A549 (cell line): ENCODE measurements around the gene ARHGEF28. TPM values are rescaled to one million over a fixed set of nuclear protein-coding genes. Genes with fewer than 3 reads are reported as not detected.
A peak's percentile ranks its signal among the peaks of the same experiment; 100 is the strongest.

Experiments used
- ATAC-seq, 2 experiments: fragments of 200-7000 bp in 1 of 2; fragments of >200 bp in 1 of 2; cut with Nextera tagmentation in 1 of 2; cut with Tn5 transposase in 1 of 2; 3 replicates each; pipeline versions ENCODE4 v1.8.0 to v1.9.1; 2018 to 2020; ENCODE audit warnings: mild to moderate bottlenecking in 1 of 2, moderate library complexity in 1 of 2
- CTCF ChIA-PET: fragments of 300-600 bp; sonication (Branson Sonifier 250); formaldehyde crosslinking; extraction: SDS; loops from one replicate; lab custom pipeline; 2021; ENCODE audit warnings: antibody characterized with exemption, inconsistent platforms; lab: Yijun Ruan, JAX
- POLR2A ChIA-PET: fragments of 350-600 bp; formaldehyde crosslinking; extraction: SDS; loops from one replicate; lab custom pipeline; 2021; ENCODE audit warnings: antibody characterized with exemption, inconsistent platforms; lab: Yijun Ruan, JAX
- DNase-seq, 2 experiments: peaks; one replicate each; pipeline versions ENCODE4 v3.0.0 to v3.0.0-alpha.2; 2011 to 2016; ENCODE audit warnings: low read depth in 1 of 2, low spot score in 1 of 2
- FAIRE-seq: peaks from 2 replicates; lab custom pipeline; 2011; peaks lifted over from hg19 to GRCh38; lab: Jason Lieb, UNC
- H3K27ac ChIP-seq, 2 experiments: fragments of >200 bp; sonication (Bioruptor Twin); formaldehyde crosslinking; 3 replicates each; pipeline ENCODE4 v1.5.1; 2016 to 2017
- H3K4me1 ChIP-seq: fragments of >200 bp; sonication (Bioruptor Twin); formaldehyde crosslinking; 3 replicates; pipeline ENCODE4 v1.6.1; 2016
- H3K4me2 ChIP-seq: fragments of >200 bp; sonication (Bioruptor Twin); formaldehyde crosslinking; 3 replicates; pipeline ENCODE4 v1.6.1; 2016
- H3K4me3 ChIP-seq: fragments of >200 bp; sonication (Bioruptor Twin); formaldehyde crosslinking; 3 replicates; pipeline ENCODE4 v1.5.1; 2016
- H3K9me3 ChIP-seq: fragments of >200 bp; sonication (Bioruptor Twin); formaldehyde crosslinking; 3 replicates; pipeline ENCODE4 v1.6.1; 2016
- CBX2 ChIP-seq: fragments of 200-600 bp; sonication (generic); IDR thresholded peaks from 2 replicates; pipeline ENCODE4 v1.6.1; 2016; ENCODE audit warnings: low read depth, mild to moderate bottlenecking, borderline replicate concordance
- CHD2 ChIP-seq: fragments of 150-350 bp; IDR thresholded peaks from 2 replicates; pipeline ENCODE4 v1.6.1; 2014; ENCODE audit warnings: low read length; ENCODE audit not compliant: partially characterized antibody
- ESRRA ChIP-seq: fragments of 150-350 bp; IDR thresholded peaks from 2 replicates; pipeline ENCODE4 v1.6.1; 2014; ENCODE audit warnings: mild to moderate bottlenecking, low read length, borderline replicate concordance
- FOSB ChIP-seq: fragments of 250-450 bp; sonication (Bioruptor Pico); IDR thresholded peaks from 2 replicates; pipeline ENCODE4 v1.5.0; 2020; ENCODE audit warnings: mild to moderate bottlenecking, moderate library complexity
- FOSL2 ChIP-seq, 2 experiments: fragments of 450-650 bp in 1 of 2; fragments of >200 bp in 1 of 2; sonication (Bioruptor Twin) in 1 of 2; formaldehyde crosslinking; IDR thresholded peaks; 2 replicates each; pipeline versions ENCODE4 v1.5.0 to v1.6.1; 2016 to 2020; ENCODE audit warnings: mild to moderate bottlenecking in 1 of 2, moderate library complexity in 1 of 2
- FOXS1 ChIP-seq: fragments of 250-450 bp; sonication (Bioruptor Pico); IDR thresholded peaks from 2 replicates; pipeline ENCODE4 v1.5.0; 2020; ENCODE audit warnings: mild to moderate bottlenecking, moderate library complexity
- HDAC2 ChIP-seq: fragments of 200-600 bp; sonication (generic); IDR thresholded peaks from 2 replicates; pipeline ENCODE4 v1.6.1; 2016
- HOXB5 ChIP-seq: fragments of 250-450 bp; sonication (Bioruptor Pico); IDR thresholded peaks from 2 replicates; pipeline ENCODE4 v1.5.0; 2020; ENCODE audit warnings: mild to moderate bottlenecking, moderate library complexity
- JUN ChIP-seq, 2 experiments: fragments of >200 bp; sonication (Bioruptor Twin); formaldehyde crosslinking; IDR thresholded peaks; 2 replicates in 1 of 2; 3 replicates in 1 of 2; pipeline ENCODE4 v1.6.1; 2016 to 2017
- JUNB ChIP-seq: fragments of >200 bp; sonication (Bioruptor Twin); formaldehyde crosslinking; IDR thresholded peaks from 2 replicates; pipeline ENCODE4 v1.6.1; 2016
- MAZ ChIP-seq: fragments of 150-350 bp; IDR thresholded peaks from 2 replicates; pipeline ENCODE4 v1.6.1; 2014; ENCODE audit warnings: antibody characterized with exemption, low read depth, low read length, borderline replicate concordance
- MYC ChIP-seq: IDR thresholded peaks from 2 replicates; pipeline ENCODE4 v1.6.1; 2012; ENCODE audit warnings: mild to moderate bottlenecking, inconsistent platforms, low read length, improper control_type of control experiment, borderline replicate concordance
- PHF8 ChIP-seq: fragments of 200-600 bp; sonication (generic); IDR thresholded peaks from 2 replicates; pipeline ENCODE4 v1.6.1; 2016; ENCODE audit warnings: low read depth, mild to moderate bottlenecking, antibody characterized with exemption, moderate library complexity, borderline replicate concordance
- POLR2A ChIP-seq: IDR thresholded peaks from 2 replicates; pipeline ENCODE4 v1.6.1; 2012; ENCODE audit warnings: mild to moderate bottlenecking, low read length
- POLR2AphosphoS2 ChIP-seq: conservative IDR thresholded peaks from 2 replicates; pipeline ENCODE4 v1.6.1; 2012; ENCODE audit warnings: low read length, improper control_type of control experiment, inconsistent platforms
- RCOR1 ChIP-seq: fragments of 150-350 bp; IDR thresholded peaks from 2 replicates; pipeline ENCODE4 v1.6.1; 2014; ENCODE audit warnings: antibody characterized with exemption, low read length, low read depth
- SMC3 ChIP-seq: fragments of >200 bp; sonication (Bioruptor Twin); formaldehyde crosslinking; IDR thresholded peaks from 3 replicates; pipeline ENCODE4 v1.6.1; 2018; ENCODE audit warnings: inconsistent platforms
- SREBF2 ChIP-seq: fragments of 450-650 bp; IDR thresholded peaks from 2 replicates; pipeline ENCODE4 v1.6.1; 2014; ENCODE audit warnings: mild to moderate bottlenecking, moderate library complexity
- ZFP36 ChIP-seq: fragments of 450-650 bp; IDR thresholded peaks from 2 replicates; pipeline ENCODE4 v1.6.1; 2014; ENCODE audit warnings: borderline replicate concordance; ENCODE audit not compliant: partially characterized antibody
- ZSCAN20 ChIP-seq: fragments of 250-450 bp; sonication (Bioruptor Pico); IDR thresholded peaks from 2 replicates; pipeline ENCODE4 v1.8.0; 2022; ENCODE audit warnings: mild to moderate bottlenecking, moderate library complexity
- WGBS: methylation state at CpG from one replicate; pipeline ENCODE4 v1.1.6; 2017; ENCODE audit errors: missing lambda C conversion rate; 5-methylcytosine and 5-hydroxymethylcytosine counted together
- polyA plus RNA-seq, 4 experiments: library from polyadenylated mRNA; depleted of rRNA in 3 of 4; stranded (reverse); fragments of >200 nt; fragmentation: RNase III in 1 of 4; extraction: RNeasy Plus Mini Kit Qiagen cat#74134 plus additional on column Dnase treatment in 1 of 4; gene quantifications; 2 replicates in 3 of 4; 3 replicates in 1 of 4; pipeline ENCODE4 v1.2.3, GENCODE V29; 2011 to 2017
- TF ChIP-seq, protein P1 (sequence below): fragments of 450-650 bp; IDR thresholded peaks from 2 replicates; pipeline ENCODE4 v1.6.1; 2014; ENCODE audit warnings: antibody characterized with exemption
- TF ChIP-seq, protein P2 (sequence below): IDR thresholded peaks from 2 replicates; pipeline ENCODE4 v1.6.1; 2012
- TF ChIP-seq, protein P3 (sequence below): fragments of 250-450 bp; sonication (Bioruptor Pico); IDR thresholded peaks from 2 replicates; pipeline ENCODE4 v1.5.0; 2020; ENCODE audit warnings: low read depth, mild to moderate bottlenecking, moderate library complexity
- TF ChIP-seq, protein P4 (sequence below): fragments of 250-450 bp; sonication (Bioruptor Pico); IDR thresholded peaks from 2 replicates; pipeline ENCODE4 v1.5.0; 2021; ENCODE audit warnings: mild to moderate bottlenecking, moderate library complexity, borderline replicate concordance
- TF ChIP-seq, protein P5 (sequence below): fragments of 150-350 bp; IDR thresholded peaks from 2 replicates; pipeline ENCODE4 v1.6.1; 2014; ENCODE audit warnings: low read depth, mild to moderate bottlenecking, low read length
- TF ChIP-seq, protein P6 (sequence below): fragments of >200 bp; sonication (Bioruptor Twin); formaldehyde crosslinking; IDR thresholded peaks from 3 replicates; pipeline ENCODE4 v1.5.1; 2016
- TF ChIP-seq, protein P7 (sequence below): fragments of 200-600 bp; sonication (generic); IDR thresholded peaks from 2 replicates; pipeline ENCODE4 v1.6.1; 2016; ENCODE audit warnings: antibody characterized with exemption, mild to moderate bottlenecking, moderate library complexity
- TF ChIP-seq, protein P8 (sequence below): IDR thresholded peaks from 2 replicates; pipeline ENCODE4 v1.6.1; 2012; ENCODE audit warnings: low read depth, borderline replicate concordance

ARHGEF28 gene
- polyA plus RNA-seq, 2 of the 4 experiments (the other 2 are of a cell fraction), result 17.0 to 22.3 TPM

DNA sequence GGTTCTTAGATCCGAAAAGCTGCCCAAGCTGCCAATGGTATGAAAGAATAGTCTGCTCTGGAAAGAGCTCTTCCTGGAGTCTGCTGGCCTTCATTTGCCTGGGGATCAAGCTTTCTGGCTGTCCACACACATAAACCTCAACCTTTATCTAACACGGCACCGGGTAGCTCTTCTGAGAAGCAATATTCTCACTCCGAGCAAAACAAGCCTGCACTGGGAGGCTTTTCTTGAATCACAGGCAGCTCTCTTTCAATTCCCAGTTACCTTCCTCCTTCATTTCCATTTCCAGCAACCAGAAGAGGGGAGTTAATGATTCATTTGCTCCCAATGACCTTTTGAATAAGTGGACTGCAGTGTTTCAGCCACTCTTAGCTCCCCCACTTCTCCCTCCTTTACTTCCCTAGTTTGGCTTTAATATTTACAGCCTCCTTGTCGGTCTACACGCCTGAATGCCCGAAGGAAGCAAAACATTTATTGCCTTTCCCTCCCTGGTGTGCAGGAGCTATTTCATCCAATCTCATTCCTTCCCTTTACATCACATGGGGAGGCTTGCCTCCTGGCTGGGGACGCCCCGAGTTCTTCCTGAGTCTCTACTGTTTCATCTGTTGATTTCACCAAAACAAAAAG lies 187.1 kb downstream of the ARHGEF28 start:
- peak overlapping the region; percentile 90 for H3K4me2 ChIP-seq
- peak overlapping the region; percentile 70 to 85 for H3K27ac ChIP-seq
- ATAC-seq (peak; percentile 89 to 92), FAIRE-seq (peak; percentile 28), DNase-seq (peak; percentile 58 to 66)
- POLR2A ChIA-PET, result interaction anchor here (0.8 to 1.5 kb wide), 3 partner anchors 17 to 247 kb away, joined by 3 to 9 read pairs (median 5); no protein-coding TSS in a partner anchor
- no peaks in the 10 kb centered on the region for H3K9me3 ChIP-seq
- TF ChIP-seq, protein P1, sequence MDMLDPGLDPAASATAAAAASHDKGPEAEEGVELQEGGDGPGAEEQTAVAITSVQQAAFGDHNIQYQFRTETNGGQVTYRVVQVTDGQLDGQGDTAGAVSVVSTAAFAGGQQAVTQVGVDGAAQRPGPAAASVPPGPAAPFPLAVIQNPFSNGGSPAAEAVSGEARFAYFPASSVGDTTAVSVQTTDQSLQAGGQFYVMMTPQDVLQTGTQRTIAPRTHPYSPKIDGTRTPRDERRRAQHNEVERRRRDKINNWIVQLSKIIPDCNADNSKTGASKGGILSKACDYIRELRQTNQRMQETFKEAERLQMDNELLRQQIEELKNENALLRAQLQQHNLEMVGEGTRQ, result peak; percentile 68
- no peak for TF ChIP-seq MAZ
- TF ChIP-seq, protein P2, sequence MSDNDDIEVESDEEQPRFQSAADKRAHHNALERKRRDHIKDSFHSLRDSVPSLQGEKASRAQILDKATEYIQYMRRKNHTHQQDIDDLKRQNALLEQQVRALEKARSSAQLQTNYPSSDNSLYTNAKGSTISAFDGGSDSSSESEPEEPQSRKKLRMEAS, result 0 out of 2 replicates have a peak, but pooled peaks have one; percentile 44
- TF ChIP-seq HOXB5 (CRISPR knock-in tag), result no peak
- TF ChIP-seq POLR2AphosphoS2, result no peak
- no peak for TF ChIP-seq FOSL2 (IDR thresholded peaks at IDR 0.05)
- no peak for TF ChIP-seq FOSL2 (CRISPR knock-in tag; IDR thresholded peaks at IDR 0.05)
- TF ChIP-seq HDAC2, result no peak
- TF ChIP-seq, protein P3, sequence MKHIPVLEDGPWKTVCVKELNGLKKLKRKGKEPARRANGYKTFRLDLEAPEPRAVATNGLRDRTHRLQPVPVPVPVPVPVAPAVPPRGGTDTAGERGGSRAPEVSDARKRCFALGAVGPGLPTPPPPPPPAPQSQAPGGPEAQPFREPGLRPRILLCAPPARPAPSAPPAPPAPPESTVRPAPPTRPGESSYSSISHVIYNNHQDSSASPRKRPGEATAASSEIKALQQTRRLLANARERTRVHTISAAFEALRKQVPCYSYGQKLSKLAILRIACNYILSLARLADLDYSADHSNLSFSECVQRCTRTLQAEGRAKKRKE (CRISPR knock-in tag), result no peak
- TF ChIP-seq POLR2A, result no peak
- no peak for TF ChIP-seq CBX2
- TF ChIP-seq ESRRA, result no peak
- TF ChIP-seq, protein P4, sequence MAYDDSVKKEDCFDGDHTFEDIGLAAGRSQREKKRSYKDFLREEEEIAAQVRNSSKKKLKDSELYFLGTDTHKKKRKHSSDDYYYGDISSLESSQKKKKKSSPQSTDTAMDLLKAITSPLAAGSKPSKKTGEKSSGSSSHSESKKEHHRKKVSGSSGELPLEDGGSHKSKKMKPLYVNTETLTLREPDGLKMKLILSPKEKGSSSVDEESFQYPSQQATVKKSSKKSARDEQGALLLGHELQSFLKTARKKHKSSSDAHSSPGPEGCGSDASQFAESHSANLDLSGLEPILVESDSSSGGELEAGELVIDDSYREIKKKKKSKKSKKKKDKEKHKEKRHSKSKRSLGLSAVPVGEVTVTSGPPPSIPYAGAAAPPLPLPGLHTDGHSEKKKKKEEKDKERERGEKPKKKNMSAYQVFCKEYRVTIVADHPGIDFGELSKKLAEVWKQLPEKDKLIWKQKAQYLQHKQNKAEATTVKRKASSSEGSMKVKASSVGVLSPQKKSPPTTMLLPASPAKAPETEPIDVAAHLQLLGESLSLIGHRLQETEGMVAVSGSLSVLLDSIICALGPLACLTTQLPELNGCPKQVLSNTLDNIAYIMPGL, result no peak
- TF ChIP-seq CHD2, result no peak
- TF ChIP-seq ZFP36, result no peak
- TF ChIP-seq SREBF2, result no peak
- TF ChIP-seq, protein P5, sequence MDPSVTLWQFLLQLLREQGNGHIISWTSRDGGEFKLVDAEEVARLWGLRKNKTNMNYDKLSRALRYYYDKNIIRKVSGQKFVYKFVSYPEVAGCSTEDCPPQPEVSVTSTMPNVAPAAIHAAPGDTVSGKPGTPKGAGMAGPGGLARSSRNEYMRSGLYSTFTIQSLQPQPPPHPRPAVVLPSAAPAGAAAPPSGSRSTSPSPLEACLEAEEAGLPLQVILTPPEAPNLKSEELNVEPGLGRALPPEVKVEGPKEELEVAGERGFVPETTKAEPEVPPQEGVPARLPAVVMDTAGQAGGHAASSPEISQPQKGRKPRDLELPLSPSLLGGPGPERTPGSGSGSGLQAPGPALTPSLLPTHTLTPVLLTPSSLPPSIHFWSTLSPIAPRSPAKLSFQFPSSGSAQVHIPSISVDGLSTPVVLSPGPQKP, result no peak
- TF ChIP-seq FOXS1 (CRISPR knock-in tag), result no peak
- peak in 1 of 2 experiments; percentile 33; a peak in 1 of 5 replicates for TF ChIP-seq JUN (IDR thresholded peaks at IDR 0.05)
- TF ChIP-seq PHF8, result no peak
- TF ChIP-seq ZSCAN20 (CRISPR knock-in tag), result no peak
- no peak for TF ChIP-seq JUNB
- no peak for TF ChIP-seq FOSB
- TF ChIP-seq, protein P6, sequence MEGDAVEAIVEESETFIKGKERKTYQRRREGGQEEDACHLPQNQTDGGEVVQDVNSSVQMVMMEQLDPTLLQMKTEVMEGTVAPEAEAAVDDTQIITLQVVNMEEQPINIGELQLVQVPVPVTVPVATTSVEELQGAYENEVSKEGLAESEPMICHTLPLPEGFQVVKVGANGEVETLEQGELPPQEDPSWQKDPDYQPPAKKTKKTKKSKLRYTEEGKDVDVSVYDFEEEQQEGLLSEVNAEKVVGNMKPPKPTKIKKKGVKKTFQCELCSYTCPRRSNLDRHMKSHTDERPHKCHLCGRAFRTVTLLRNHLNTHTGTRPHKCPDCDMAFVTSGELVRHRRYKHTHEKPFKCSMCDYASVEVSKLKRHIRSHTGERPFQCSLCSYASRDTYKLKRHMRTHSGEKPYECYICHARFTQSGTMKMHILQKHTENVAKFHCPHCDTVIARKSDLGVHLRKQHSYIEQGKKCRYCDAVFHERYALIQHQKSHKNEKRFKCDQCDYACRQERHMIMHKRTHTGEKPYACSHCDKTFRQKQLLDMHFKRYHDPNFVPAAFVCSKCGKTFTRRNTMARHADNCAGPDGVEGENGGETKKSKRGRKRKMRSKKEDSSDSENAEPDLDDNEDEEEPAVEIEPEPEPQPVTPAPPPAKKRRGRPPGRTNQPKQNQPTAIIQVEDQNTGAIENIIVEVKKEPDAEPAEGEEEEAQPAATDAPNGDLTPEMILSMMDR, result no peak
- TF ChIP-seq, protein P7, sequence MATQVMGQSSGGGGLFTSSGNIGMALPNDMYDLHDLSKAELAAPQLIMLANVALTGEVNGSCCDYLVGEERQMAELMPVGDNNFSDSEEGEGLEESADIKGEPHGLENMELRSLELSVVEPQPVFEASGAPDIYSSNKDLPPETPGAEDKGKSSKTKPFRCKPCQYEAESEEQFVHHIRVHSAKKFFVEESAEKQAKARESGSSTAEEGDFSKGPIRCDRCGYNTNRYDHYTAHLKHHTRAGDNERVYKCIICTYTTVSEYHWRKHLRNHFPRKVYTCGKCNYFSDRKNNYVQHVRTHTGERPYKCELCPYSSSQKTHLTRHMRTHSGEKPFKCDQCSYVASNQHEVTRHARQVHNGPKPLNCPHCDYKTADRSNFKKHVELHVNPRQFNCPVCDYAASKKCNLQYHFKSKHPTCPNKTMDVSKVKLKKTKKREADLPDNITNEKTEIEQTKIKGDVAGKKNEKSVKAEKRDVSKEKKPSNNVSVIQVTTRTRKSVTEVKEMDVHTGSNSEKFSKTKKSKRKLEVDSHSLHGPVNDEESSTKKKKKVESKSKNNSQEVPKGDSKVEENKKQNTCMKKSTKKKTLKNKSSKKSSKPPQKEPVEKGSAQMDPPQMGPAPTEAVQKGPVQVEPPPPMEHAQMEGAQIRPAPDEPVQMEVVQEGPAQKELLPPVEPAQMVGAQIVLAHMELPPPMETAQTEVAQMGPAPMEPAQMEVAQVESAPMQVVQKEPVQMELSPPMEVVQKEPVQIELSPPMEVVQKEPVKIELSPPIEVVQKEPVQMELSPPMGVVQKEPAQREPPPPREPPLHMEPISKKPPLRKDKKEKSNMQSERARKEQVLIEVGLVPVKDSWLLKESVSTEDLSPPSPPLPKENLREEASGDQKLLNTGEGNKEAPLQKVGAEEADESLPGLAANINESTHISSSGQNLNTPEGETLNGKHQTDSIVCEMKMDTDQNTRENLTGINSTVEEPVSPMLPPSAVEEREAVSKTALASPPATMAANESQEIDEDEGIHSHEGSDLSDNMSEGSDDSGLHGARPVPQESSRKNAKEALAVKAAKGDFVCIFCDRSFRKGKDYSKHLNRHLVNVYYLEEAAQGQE, result no peak
- no peak for TF ChIP-seq RCOR1
- TF ChIP-seq MYC, result no peak
- no peak for TF ChIP-seq SMC3
- TF ChIP-seq, protein P8, sequence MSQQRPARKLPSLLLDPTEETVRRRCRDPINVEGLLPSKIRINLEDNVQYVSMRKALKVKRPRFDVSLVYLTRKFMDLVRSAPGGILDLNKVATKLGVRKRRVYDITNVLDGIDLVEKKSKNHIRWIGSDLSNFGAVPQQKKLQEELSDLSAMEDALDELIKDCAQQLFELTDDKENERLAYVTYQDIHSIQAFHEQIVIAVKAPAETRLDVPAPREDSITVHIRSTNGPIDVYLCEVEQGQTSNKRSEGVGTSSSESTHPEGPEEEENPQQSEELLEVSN, result 0 out of 2 replicates have a peak, but pooled peaks have one; percentile 46
- WGBS, result 4% methylated on average over 9 of the region's 9 CpGs
- CTCF ChIA-PET, result interaction anchor here (0.9 to 1.9 kb wide), 7 partner anchors 10 to 222 kb away, joined by 3 to 8 read pairs (median 4); no protein-coding TSS in a partner anchor
- peak overlapping the region; percentile 50 for H3K4me3 ChIP-seq
- peaks cover 45% of the 10 kb centered on the region for H3K4me1 ChIP-seq
